ENCODE results near the gene PRICKLE2. TPM values are rescaled to one million over a fixed set of nuclear protein-coding genes. Genes with fewer than 3 reads are reported as not detected.
A peak's percentile ranks its signal among the peaks of the same experiment; 100 is the strongest.

Gene PRICKLE2
- total RNA-seq, 1 experiment from 2014 or later = 3.2 TPM

- no peak overlapping the region for H3K4me2 ChIP-seq (ENCODE audit: insufficient read depth, insufficient read length, low read length)
- TF ChIP-seq CTCF (conservative IDR thresholded peaks at IDR 0.05) = no peak
Measured at GRCh38 chr3:64215103-64215502, 10.2 kb downstream of the PRICKLE2 start.

More at GRCh38 chr3:64215103-64215502, 10.2 kb downstream of the PRICKLE2 start:
- Histone ChIP-seq H3K23ac (ENCODE audit: insufficient read length, low read depth, low read length) (no peak overlapping the region), H2BK15ac (ENCODE audit: low read depth, low read length) (no peak overlapping the region), H2BK20ac (ENCODE audit: low read depth, low read length, poor library complexity, severe bottlenecking) (no peak overlapping the region), H4K5ac (ENCODE audit: insufficient read length, low read depth, low read length) (no peak overlapping the region), H2BK120ac (ENCODE audit: low read depth, low read length, poor library complexity, severe bottlenecking) (no peak overlapping the region), H3K18ac (ENCODE audit: insufficient read length, low read depth, low read length) (no peak overlapping the region), H2BK12ac (ENCODE audit: insufficient read length, low read depth, low read length) (no peak overlapping the region), H3K9ac (ENCODE audit: extremely low read depth, insufficient read length, low read length) (no peak overlapping the region), H3T11ph (ENCODE audit: low read length) (no peak overlapping the region), H4K20me1 (ENCODE audit: control insufficient read depth, insufficient read depth, insufficient read length) (no peaks in the 10 kb centered on the region), H3K4me1 (ENCODE audit: insufficient read depth, low read length) (peaks cover 10% of the 10 kb centered on the region), H2AFZ (ENCODE audit: low read length) (no peak overlapping the region), H3K79me2 (ENCODE audit: insufficient read depth, low read length) (no peaks in the 10 kb centered on the region), H3K56ac (ENCODE audit: insufficient read length, low read depth, low read length) (no peak overlapping the region), H3K27ac (ENCODE audit: insufficient read length, low read depth, low read length) (no peak overlapping the region), H3K23me2 (ENCODE audit: insufficient read length, low read depth, low read length, poor library complexity, severe bottlenecking) (no peaks in the 10 kb centered on the region), H3K4ac (ENCODE audit: low read depth, low read length) (no peak overlapping the region), H4K91ac (ENCODE audit: insufficient read length, low read depth, low read length) (no peak overlapping the region), H4K8ac (replicated peaks; ENCODE audit: insufficient read length, low read depth, low read length) (no peak overlapping the region), H2BK5ac (ENCODE audit: insufficient read length, low read length) (no peak overlapping the region), H3K27me3 (ENCODE audit: insufficient read depth, low read length) (peaks cover 5% of the 10 kb centered on the region; the same call in 1 of the 2 replicates), H3K14ac (ENCODE audit: insufficient read depth, low read length) (no peak overlapping the region), H3K9me3 (ENCODE audit: control insufficient read depth, low read depth, low read length) (no peaks in the 10 kb centered on the region), H2AK5ac (ENCODE audit: insufficient read length, low read length) (no peak overlapping the region), H3K79me1 (ENCODE audit: insufficient read depth, low read depth, low read length, poor library complexity, severe bottlenecking) (no peaks in the 10 kb centered on the region)
- H3K27ac Mint-ChIP-seq = peak overlapping the region in 1 of 3 experiments; percentile 52; a peak in 1 of 7 replicates
- peaks cover 42% of the 10 kb centered on the region for H3K27me3 Mint-ChIP-seq (ENCODE audit: low read depth)
- H3K36me3 Mint-ChIP-seq (ENCODE audit: insufficient read depth in 1 of 3, low read depth in 3 of 3) = no peaks in the 10 kb centered on the region
- no peaks in the 10 kb centered on the region for H3K9me3 Mint-ChIP-seq
- peaks cover 48 to 54% of the 10 kb centered on the region in 2 experiments for H3K4me1 Mint-ChIP-seq
- no CpG with 5 or more reads among the region's 2 CpGs for WGBS (ENCODE audit: extremely low coverage, insufficient read length, low lambda C conversion rate)
- H3K4me3 Mint-ChIP-seq = no peak overlapping the region
- no peak for DNase-seq
